GM19395 (cell line): Measurements from ENCODE around the gene TICAM2.
"Not testable (repeated sequence)": the region's sequence is repeated elsewhere in the genome, so short reads cannot be mapped to it uniquely, and the experiment has no call there.

ENCODE experiments used
- ATAC-seq: cut with Tn5 transposase; IDR thresholded peaks from one replicate; pipeline ENCODE4 v1.9.1; 2021; ENCODE audit warnings: mild to moderate bottlenecking, moderate library complexity; ENCODE audit not compliant: unreplicated experiment

Gene TICAM2, protein sequence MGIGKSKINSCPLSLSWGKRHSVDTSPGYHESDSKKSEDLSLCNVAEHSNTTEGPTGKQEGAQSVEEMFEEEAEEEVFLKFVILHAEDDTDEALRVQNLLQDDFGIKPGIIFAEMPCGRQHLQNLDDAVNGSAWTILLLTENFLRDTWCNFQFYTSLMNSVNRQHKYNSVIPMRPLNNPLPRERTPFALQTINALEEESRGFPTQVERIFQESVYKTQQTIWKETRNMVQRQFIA

DNA sequence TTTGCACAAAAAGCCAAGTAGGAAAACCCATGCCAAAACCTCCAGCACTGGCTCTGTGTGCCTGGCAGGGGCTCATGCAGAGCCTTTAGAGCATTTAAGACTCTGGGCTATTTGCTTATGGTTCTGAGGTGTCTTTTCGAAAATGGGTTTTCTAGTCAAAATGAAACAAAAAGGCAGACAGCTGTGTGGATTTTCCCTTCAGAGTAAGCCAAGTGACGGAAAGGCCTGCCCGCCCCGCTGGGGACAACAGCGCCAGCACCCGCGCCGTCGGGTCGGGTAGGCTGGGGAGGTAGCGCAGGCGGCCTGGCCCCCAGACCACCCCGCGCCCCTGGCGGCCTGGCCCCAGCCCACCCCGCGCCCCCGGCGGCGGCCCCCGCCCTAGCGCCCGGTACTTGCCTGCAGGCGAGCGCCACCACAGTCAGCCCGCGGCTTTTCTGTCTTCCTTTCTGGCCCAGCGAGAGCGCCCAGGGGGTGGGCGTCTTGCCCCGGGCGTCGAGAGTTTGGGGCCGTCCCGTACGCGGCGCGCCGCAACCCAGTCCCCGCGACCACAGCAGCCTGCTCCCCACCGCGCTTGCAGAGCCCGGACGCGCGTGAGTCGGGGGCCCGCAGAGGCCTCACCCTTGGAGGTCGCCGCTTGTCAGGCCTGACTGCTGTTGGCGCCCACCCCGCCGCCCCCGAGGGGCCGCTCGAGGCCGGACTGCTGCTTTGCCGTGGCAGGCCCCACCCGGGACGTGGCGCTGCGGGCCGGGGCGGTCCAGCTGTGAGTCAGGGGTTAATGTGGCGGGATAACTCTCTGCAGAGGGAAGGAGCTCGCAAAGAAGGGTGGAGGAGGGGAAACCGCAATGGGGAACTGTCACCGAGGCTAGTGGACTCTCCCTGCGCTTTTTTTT lies at the start of gene TICAM2:
TSS of gene TICAM2 (minus strand) at position 779 of the 890 bp plus-strand sequence. CDS start 21,223 bp downstream, outside the sequence.
- ATAC-seq: peak; percentile 82

DNA sequence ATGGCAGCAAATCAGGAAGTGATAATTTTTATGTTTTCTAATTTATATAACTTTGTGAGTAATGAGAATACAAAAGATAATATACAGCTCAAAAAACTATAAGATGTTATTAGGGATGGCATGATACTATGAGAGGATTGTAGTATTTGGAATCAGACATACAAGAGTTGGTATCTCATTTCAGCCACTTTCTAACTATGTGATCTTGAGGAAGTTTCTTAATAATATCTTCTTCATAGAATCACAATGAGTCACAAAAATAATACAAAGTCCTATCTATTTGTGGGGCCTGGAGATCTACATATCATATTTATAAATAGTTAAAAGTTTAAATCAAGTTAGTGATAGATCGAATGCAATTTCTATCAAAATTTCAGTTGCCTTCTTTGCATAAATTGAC lies 47.3 kb upstream of the TICAM2 start:
- ATAC-seq: no peak

DNA sequence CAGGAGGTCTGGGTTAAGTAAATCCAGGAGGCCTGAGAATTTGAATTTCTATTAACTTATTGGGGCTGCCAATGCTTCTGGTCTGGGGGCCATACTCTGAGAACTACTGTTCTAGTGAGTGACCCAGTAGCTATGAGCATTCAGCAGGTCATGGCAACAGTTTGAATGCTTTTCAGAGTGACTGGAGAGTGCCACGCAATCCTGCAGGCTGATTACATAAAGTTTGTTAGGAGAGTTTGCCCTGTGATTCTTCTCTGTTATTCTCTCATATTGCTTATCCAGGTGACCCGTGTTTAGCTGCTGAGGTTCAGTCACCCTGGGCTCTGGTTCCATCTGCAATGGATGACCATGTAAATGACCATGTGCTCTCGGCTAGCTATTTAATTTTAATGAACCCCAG lies 45.8 kb upstream of the TICAM2 start:
- ATAC-seq: no peak

DNA sequence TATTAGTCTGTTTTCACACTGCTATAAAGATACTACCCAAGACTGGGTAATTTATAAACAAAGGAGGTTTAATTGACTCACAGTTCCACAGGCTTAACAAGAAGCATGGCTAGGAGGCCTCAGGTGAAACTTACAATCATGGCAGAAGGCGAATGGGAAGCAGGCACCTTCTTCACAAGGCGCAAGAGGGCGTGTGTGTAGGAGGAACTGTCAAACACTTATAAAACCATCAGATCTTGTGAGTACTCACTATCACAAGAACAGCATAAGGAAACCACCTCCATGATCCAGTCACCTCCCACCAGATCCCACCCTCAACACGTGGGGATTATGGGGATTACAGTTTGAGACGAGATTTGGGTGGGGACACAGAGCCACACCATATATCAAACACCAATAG lies 43.1 kb upstream of the TICAM2 start:
- not testable (repeated sequence) for ATAC-seq

DNA sequence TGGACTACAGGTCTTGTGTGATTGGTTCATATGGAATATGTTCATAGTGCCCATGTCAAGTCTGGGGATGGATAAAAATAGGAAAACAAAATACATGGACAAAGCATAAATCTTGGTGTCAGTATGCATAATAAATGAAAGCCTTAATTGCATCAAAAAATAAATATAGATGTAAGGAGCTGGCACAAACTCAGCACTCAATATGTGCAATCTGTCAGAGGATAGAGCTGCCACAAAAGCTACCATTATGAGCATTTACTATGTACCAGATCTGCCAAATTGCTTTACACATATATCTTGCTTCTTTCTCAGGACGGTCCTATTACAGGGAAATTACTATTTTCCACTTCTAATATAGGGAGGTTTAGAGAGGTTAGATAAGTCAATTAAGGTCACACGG lies 41.8 kb upstream of the TICAM2 start:
- ATAC-seq: no peak

DNA sequence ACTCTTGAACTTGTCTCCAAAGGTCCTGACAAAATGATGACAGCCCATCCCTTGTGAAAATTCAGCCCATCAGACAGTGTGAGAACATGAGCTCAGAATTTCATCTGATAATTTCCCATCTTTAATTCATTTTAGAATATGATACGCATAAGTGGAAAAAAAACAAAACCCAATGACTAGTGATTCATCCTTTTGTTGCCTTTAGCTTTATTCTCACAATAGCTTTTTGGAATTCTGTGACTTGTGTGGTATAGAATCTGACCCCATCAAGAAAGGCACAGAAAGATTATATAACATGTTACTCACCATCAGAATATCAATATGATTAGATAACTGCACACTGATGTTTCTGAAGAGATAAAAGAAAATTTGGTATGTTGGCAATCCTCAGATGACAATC lies 39.7 kb upstream of the TICAM2 start:
- ATAC-seq: no peak

DNA sequence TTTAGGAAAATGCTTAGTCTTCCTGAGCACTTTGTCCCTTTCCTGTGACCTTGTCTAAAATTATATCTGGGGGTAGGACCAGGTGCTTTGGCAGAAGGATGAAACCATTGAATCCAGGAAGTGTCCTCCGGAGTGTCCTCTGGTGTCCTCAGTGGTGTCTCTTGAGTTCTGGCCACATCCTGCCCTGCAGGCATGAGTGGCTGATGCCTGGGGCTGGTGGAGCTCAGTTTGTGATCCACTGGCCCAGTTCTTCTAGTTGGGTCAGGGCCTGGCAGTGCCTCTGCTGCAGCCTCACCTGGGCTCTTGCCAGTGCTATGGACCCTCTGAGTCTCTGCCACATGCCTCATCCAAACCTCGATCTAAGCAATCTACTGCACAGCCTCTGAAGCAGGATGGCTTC lies 38.0 kb upstream of the TICAM2 start:
- ATAC-seq: no peak

DNA sequence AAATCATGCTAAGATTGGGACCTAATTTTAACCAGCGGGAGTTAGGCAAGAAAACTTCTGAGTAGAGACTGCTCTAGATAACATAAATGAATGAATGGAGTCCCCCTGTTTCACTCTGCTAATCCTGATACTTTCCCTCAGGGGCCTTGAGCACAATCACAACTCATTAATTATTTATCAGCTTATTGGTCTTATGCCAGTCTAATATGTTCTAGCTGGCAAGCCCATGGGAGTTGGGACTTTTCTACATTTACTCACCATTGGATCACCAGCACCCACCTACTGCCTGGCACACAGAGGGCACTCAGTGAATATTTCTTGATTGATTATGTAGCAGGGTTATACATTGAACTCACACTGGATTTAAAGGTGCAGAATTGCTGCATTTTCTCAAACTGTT lies 37.1 kb upstream of the TICAM2 start:
- no peak for ATAC-seq

DNA sequence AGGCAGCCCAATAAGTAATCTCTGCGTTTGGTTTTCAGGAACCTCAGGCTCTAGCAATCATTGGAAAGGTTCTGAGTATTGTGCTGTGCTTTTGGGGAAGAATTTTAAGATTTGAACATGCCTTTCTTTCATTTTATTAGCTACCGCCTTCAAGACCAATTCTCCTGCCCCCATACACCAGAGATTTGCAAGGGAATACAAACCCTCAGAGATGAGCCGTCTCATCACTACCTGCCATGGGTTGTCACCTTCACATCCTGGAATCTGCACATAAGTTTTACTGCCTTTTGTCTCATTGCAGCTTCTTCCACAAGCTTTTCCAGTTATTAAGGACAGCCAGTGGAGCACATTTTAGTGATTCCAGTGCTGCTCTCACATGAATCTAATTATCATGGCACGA lies 35.2 kb upstream of the TICAM2 start:
- ATAC-seq: no peak

DNA sequence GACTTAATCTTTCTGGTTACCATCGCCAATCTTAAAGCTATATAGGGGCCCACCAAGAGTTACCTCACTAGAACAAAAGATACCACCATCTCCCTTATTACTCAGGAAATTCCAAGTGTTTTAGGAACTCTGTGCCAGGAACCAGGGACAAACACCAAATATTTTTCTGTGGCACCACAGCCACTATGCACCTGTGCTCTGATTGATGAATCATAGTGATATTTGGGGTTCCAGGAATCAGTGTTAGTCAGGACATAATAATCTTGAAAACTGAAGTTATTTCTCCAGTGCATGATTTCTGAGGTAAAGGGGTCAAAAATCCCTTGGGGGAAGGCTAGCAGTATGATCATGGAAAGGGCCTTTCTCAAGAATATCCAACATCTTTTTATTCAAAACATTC lies 33.7 kb upstream of the TICAM2 start:
- no peak for ATAC-seq

DNA sequence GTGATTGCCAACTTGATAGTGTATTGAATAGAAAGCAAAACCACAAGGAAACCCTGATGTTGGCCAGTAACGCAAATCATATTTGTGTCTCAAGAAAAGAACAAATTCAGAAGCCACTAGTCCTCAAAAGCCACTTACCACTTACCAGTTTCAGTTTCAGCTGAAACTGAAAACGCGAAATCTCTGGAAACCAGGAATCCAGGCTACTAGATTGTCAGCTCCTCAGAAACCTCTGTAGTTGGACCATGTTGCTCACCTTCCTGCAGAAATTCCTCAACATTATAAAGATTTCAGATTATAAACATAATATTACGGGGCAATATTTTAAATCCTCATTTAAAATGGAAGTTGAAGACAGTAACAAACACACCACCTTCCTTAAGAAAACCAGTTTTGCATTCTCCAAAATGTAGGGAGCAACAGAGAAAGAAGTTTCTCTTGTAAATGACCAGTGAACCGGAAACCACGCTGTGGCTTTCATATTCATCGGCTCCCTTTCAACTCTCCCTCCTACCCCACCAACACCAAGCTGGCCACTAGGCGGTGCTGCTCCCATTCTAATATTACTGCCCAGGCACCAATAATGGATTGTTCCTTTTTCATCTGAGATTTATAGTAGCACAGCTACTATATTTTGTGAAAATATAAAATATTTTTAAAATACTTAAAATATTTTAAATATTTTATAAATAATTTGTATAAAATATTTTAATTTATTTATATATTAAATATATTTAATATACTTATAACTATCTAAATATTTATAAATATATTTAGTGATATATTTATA lies 32.3 kb upstream of the TICAM2 start:
- peak; percentile 76 for ATAC-seq

DNA sequence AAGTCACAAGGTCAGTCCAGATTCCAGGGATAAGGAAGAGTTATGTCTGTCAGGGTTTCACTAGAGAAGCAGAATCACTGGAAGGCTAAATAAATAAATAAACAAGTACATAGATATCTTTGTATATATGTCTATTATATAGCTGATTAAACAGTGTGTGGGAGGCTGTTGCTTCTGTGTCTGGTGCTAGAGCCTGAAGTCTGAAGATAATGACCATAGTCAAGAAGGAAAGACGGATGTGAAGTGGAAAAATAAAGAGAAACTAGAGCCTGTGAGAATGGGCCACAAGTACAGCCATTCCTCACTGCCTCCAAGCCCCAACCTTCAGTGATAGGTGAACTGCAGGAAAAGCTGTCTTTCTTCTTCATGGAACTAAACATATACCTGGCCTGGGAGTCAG lies 27.6 kb upstream of the TICAM2 start:
- ATAC-seq: no peak

DNA sequence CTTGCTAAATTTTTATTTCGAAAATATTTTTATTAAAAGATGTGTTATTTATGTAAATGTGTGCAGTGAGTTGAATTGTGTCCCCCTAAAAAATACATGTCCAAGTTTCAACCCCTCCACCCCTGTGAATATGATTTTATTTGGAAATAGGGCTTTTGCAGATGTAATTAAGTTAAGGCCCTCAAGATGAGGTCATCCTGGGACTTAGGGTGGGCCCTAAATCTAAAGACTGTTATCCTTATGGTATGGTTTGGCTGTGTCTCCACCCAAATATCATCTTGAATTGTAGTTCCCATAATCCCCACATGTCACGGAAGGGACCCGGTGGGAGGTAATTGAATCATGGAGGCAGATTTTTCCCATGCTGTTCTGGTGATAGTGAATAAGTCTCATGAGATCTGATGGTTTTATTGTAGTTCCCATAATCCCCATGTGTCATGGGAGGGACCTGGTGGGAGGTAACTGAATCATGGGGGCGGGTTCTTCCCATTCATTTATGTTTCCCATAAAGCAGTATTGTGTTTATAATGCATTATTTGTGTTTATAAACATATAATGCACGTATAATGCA lies 25.1 kb upstream of the TICAM2 start:
- no peak for ATAC-seq

DNA sequence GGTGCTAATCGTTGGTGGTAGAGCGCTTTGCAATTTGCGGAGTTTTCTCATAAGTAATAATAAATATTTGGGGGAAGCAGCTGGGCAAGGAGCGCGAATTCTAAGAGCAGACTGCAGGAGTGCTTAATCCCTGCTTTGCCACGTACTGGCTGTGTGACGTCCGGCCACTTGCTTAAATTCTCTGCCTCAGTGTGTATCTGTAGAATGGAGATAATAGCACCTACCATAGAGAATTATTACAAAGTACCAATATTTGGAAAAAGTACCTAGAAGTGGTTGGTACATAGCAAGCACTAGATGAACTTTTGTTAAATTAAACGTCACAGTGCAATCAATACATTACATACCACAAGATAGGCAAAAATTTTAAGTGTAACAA lies 24.2 kb upstream of the TICAM2 start:
- peak; percentile 48 for ATAC-seq

DNA sequence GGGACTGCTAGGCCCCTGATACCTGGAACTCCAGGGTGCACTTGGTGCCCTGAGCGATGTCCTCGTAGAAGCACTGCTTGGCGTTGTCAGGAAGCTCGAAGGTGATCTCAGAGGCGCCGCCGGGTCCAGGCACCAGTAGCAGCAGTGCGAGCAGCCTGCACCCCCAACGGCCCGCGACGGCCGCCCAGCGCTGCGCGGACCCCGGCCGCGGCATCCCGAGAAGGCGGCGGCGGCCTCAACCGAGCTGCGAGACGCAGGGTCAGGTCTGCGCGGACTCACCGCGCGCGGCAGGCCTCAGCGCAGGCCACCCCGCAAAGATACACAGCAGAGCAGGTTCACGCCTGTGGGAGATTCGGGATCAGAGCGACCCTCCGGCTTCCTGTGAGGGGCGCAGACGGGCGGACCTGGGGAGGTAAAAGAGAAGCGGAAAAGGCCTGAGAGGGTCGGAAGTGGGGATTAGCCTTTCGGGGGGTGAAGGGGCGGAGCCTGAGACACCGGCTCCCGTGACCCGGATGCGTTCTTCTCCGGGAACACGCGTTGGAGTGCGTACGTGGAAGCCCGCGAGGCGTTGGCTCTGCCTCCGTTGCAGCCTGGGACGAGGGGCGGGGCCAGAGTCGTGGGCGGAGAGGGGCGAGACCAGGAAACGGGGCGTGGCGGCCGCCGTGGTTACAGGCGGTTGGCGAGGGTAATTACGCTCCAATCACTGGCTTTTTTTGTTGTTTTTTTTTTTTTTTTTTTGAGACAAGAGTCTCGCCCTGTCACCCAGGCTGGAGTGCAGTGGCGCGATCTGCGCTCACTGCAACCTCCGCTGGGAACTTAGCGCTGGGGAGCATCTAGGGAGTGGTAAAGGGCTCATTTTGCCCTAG lies 23.5 kb upstream of the TICAM2 start, which contains the start of gene TMED7:
TSS of gene TMED7 (minus strand) at position 458 of the 866 bp plus-strand sequence. CDS start at position 214, 244 bp downstream.
- peak; percentile 91 for ATAC-seq

DNA sequence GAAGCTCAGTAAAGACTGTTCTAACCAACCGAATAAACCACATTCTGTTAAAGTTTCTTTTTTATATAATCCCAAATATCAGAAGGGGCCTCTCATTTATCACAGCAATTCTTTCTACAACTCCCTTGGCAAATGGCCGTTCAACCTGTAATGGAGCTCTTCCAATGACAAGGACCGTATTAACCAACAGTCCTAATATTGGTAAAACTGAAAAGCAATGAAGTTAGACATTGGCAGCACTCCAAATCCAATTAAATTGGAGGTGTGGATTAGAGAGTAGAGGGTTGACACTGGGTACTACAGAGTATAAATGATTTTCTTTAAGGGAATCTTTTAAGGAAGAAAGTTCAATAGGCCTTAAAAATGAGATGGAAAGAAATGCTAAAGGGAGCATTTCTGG lies 22.7 kb upstream of the TICAM2 start:
- ATAC-seq: no peak

DNA sequence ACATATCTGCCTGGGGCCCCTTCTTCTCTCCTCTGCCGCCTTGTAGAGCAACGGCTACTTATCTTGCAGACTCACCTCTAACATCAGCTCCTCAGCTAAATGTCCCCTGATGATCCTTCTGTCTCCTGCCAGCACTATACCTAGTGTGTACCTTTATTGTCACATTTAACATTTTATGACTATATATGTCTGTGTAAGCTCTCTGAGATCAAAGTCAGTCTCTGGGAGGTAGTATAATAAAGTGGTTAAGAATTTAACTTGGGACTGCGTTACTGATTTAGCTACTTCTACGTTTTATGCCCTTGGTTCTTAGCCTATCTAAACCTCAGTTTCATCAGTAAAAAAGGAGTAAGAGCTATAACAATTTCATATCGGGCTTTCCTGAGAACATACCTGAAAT lies 21.4 kb upstream of the TICAM2 start:
- no peak for ATAC-seq

DNA sequence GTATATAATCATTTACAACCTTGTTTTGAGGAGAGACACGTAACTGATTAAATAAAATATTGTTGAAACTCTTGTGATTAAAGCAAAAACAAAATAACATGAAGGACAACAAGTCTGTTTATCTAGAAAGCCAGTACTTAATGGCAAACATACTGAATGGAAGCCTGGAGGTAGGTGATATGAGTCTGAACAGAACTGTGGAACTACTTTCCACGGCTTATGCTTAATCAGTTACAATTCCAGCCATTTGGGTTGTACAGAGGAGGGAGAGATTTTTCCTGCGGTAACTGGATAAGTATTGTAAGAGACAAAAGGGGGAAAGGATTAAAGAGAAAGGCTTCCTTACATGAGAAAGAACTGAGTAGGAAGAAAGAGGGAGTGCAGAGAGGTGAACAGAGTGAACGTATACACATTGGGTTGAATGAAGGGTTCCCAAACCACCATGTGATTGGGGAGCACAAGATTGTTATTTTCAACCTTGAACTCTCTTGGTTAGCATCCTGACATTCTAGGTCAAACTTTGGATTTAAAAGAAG lies 19.2 kb upstream of the TICAM2 start:
- no peak for ATAC-seq

DNA sequence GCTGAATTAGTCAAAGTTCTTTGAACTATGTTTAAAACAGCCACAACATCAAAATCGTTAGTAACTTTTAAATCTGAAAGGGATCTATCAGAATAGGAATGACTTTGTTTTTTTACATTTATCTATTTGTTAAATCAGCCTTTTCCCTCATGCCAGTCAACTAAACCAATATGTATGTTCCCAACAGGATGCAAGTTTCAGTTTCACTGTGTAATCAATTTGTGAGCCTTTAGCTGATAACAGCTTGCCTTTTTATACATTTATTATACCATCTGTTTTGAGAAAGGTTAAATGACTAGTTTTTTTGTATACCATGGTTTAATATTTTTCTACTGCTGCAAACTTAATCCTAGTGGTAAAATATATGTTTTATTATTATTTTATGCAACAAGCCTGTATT lies 14.6 kb upstream of the TICAM2 start:
- no peak for ATAC-seq

DNA sequence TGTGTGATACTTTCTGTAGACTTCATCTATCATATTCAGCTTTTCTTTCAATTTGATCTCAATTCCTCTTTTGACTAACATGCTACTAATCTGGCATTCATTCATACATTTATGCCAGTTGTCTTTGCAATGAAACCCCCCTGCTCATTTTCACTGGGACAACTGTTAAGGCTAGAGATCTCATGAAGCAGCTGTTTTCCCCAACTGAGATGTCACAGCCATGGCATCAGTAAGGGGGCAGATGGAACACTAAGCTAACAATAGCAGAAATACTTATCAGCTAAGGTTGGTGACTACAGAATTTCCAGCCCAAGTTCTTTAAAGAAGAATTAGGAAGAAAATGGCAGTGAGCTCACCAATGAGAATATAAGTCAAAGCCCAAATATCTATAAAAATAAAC lies 14.2 kb upstream of the TICAM2 start:
- no peak for ATAC-seq
